GM23338 (cell line): ENCODE data around the gene ARHGEF17. TPM values are rescaled to one million over a fixed set of nuclear protein-coding genes. Genes with fewer than 3 reads are reported as not detected.

Experiments
- ATAC-seq: fragments of 200-7000 bp; cut with Tn5 transposase; 3 replicates; pipeline ENCODE4 v1.9.1; 2020
- DNase-seq: peaks from one replicate; pipeline ENCODE4 v3.0.0-alpha.2; 2015; ENCODE audit warnings: low spot score
- H2AFZ ChIP-seq: fragments of 200-600 bp; sonication (generic); 2 replicates; pipeline ENCODE4 v1.8.0; 2016; ENCODE audit warnings: antibody characterized with exemption, mild to moderate bottlenecking, moderate library complexity
- H3F3A ChIP-seq: fragments of 200-600 bp; sonication (generic); replicated peaks from 2 replicates; pipeline ENCODE4 v1.8.0; 2017; ENCODE audit warnings: antibody characterized with exemption, mixed run types, low read depth
- H3K27ac ChIP-seq: fragments of 200-600 bp; sonication (generic); 2 replicates; pipeline ENCODE4 v1.6.1; 2016; ENCODE audit warnings: low read depth
- H3K27me3 ChIP-seq: fragments of 200-600 bp; sonication (generic); 2 replicates; pipeline ENCODE4 v1.8.0; 2016; ENCODE audit warnings: mild to moderate bottlenecking, mixed run types, moderate library complexity; ENCODE audit not compliant: insufficient read depth
- H3K36me3 ChIP-seq: fragments of 200-600 bp; sonication (generic); 2 replicates; pipeline ENCODE4 v1.8.0; 2016; ENCODE audit warnings: mild to moderate bottlenecking; ENCODE audit not compliant: insufficient read depth
- H3K4me1 ChIP-seq: fragments of 200-600 bp; sonication (generic); 2 replicates; pipeline ENCODE4 v1.8.0; 2016; ENCODE audit warnings: mild to moderate bottlenecking, moderate library complexity; ENCODE audit not compliant: insufficient read depth
- H3K4me2 ChIP-seq: fragments of 200-600 bp; sonication (generic); 2 replicates; pipeline ENCODE4 v1.7.1; 2017; ENCODE audit warnings: mixed run types
- H3K4me3 ChIP-seq: fragments of 200-600 bp; sonication (generic); 2 replicates; pipeline ENCODE4 v1.6.1; 2016; ENCODE audit warnings: mixed run types
- H3K79me2 ChIP-seq: fragments of 200-600 bp; sonication (generic); replicated peaks from 2 replicates; pipeline ENCODE4 v1.8.0; 2017; ENCODE audit warnings: mild to moderate bottlenecking; ENCODE audit not compliant: insufficient read depth
- H3K9me2 ChIP-seq: fragments of 200-600 bp; sonication (generic); 2 replicates; pipeline ENCODE4 v1.8.0; 2017; ENCODE audit not compliant: insufficient read depth
- H4K20me1 ChIP-seq: fragments of 200-600 bp; sonication (generic); replicated peaks from 2 replicates; pipeline ENCODE4 v1.8.0; 2017; ENCODE audit warnings: mild to moderate bottlenecking; ENCODE audit not compliant: insufficient read depth
- H3K27ac Mint-ChIP-seq: 2 replicates; pipeline ENCODE4 v1.8.0; 2020; ENCODE audit warnings: inconsistent platforms, mild to moderate bottlenecking, moderate library complexity, mixed read lengths
- H3K27me3 Mint-ChIP-seq: 3 replicates; pipeline ENCODE4 v1.8.0; 2022; ENCODE audit warnings: low read depth, mild to moderate bottlenecking, moderate library complexity, mixed read lengths, inconsistent platforms; ENCODE audit not compliant: insufficient read depth, poor library complexity
- H3K36me3 Mint-ChIP-seq: 3 replicates; pipeline ENCODE4 v1.8.0; 2021; ENCODE audit warnings: low read depth, mild to moderate bottlenecking, inconsistent platforms, moderate library complexity, mixed read lengths
- H3K4me1 Mint-ChIP-seq: 3 replicates; pipeline ENCODE4 v1.8.0; 2020; ENCODE audit warnings: mild to moderate bottlenecking, inconsistent platforms, mixed read lengths
- H3K4me3 Mint-ChIP-seq: 3 replicates; pipeline ENCODE4 v1.8.0; 2021; ENCODE audit warnings: moderate library complexity, mild to moderate bottlenecking, inconsistent platforms, mixed read lengths
- H3K9me3 Mint-ChIP-seq: 3 replicates; pipeline ENCODE4 v1.8.0; 2020; ENCODE audit warnings: moderate library complexity, mild to moderate bottlenecking, inconsistent platforms, mixed read lengths
- CREB1 ChIP-seq: fragments of 250-450 bp; sonication (Bioruptor Pico); IDR thresholded peaks from 2 replicates; pipeline ENCODE4 v1.5.0; 2020; ENCODE audit warnings: low read depth, mild to moderate bottlenecking, moderate library complexity
- POLR2AphosphoS5 ChIP-seq: IDR thresholded peaks from 2 replicates; pipeline ENCODE4 v1.6.1; 2016; ENCODE audit warnings: antibody characterized with exemption, low read depth
- STAT1 ChIP-seq: IDR thresholded peaks from one replicate; pipeline ENCODE4 v1.6.1; 2016; ENCODE audit warnings: antibody characterized with exemption; ENCODE audit not compliant: unreplicated experiment
- ZNF114 ChIP-seq: fragments of 250-450 bp; sonication (Bioruptor Pico); IDR thresholded peaks from 2 replicates; pipeline ENCODE4 v1.5.0; 2020; ENCODE audit warnings: mild to moderate bottlenecking, moderate library complexity
- polyA plus RNA-seq: library from polyadenylated mRNA; unstranded; fragments of >200 nt; fragmentation: Nextera tagmentation; extraction: Ambion mirVana; gene quantifications from 2 replicates; pipeline ENCODE4 v1.2.1, GENCODE V29; 2016
- total RNA-seq: library from RNA; depleted of rRNA; stranded (reverse); fragments of >200 nt; shearing (Covaris generic); gene quantifications from 2 replicates; pipeline ENCODE4 v1.2.3, GENCODE V29; 2014
- TF ChIP-seq, protein P1 (sequence below): IDR thresholded peaks from one replicate; pipeline ENCODE4 v1.6.1; 2018; ENCODE audit warnings: antibody characterized with exemption; ENCODE audit not compliant: unreplicated experiment
- TF ChIP-seq, protein P2 (sequence below), 2 experiments: fragments of 200-600 bp in 1 of 2; sonication (generic) in 1 of 2; conservative IDR thresholded peaks; 2 replicates each; pipeline versions ENCODE4 v1.5.1 to v1.6.1; 2016 to 2017; ENCODE audit warnings: antibody characterized with exemption in 2 of 2, low read depth in 2 of 2, mild to moderate bottlenecking in 2 of 2, moderate library complexity in 1 of 2
- TF ChIP-seq, protein P3 (sequence below): IDR thresholded peaks from 2 replicates; pipeline ENCODE4 v1.6.1; 2016; ENCODE audit warnings: antibody characterized with exemption
- TF ChIP-seq, protein P4 (sequence below): fragments of 250-450 bp; sonication (Bioruptor Pico); IDR thresholded peaks from 2 replicates; pipeline ENCODE4 v1.5.0; 2020; ENCODE audit warnings: mild to moderate bottlenecking, moderate library complexity

The ARHGEF17 gene
- total and polyA plus RNA-seq, 2 experiments from 2014 or later = 2.9 to 15.0 TPM

DNA sequence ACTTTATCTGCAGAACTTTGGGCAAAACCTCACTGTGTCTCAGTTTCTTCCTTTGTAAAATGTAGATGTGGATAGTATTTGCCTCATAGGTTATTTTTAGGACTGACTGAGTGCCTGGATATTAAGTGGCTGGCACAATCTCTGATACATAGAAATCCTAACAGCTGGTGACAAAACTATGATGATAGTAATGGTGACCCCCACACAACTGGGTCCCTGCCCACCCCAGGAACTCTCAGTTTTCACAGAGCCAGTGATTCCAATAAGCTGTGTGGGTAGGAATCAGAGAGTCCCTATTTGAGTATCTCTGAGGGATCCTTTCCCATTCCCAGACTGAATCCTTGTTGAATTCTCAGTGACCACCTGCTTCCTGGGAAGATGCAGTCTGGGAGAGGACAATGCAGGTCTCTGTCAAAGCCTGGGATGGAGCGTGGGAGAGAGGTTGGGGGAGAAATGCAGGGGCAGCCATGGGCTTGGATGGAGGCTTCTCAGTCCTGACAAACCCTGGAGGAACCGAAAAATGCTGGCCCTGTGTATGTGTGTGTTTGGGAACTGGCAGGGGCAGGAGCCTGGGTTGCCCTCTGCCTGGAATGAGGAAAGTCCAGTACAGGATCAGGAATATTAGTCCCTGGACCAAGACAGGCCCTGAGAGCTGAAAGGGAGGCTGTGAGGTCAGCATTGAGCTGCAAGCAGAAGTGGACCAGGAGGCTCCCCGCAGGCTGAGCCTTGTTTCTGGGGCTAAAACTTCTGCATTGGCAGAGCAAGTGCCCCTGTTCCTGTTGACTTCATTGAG is 42.0 kb upstream of the ARHGEF17 start:
- Histone ChIP-seq H3F3A (no peaks in the 10 kb centered on the region), H3K79me2 (no peaks in the 10 kb centered on the region), H3K27me3 (peaks cover 24% of the 10 kb centered on the region), H2AFZ (no peak overlapping the region), H3K4me1 (peaks cover 3% of the 10 kb centered on the region; the same call in 1 of the 2 replicates), H4K20me1 (no peaks in the 10 kb centered on the region), H3K4me3 (no peak overlapping the region), H3K36me3 (no peaks in the 10 kb centered on the region), H3K9me2 (no peaks in the 10 kb centered on the region), H3K4me2 (no peak overlapping the region), H3K27ac (no peak overlapping the region)
- no peak for ATAC-seq
- no peaks in the 10 kb centered on the region for H3K36me3 Mint-ChIP-seq
- DNase-seq = no peak
- H3K27me3 Mint-ChIP-seq = peaks cover 13% of the 10 kb centered on the region
- peaks cover 29% of the 10 kb centered on the region for H3K4me1 Mint-ChIP-seq
- no peaks in the 10 kb centered on the region for H3K9me3 Mint-ChIP-seq
- no peak overlapping the region for H3K27ac Mint-ChIP-seq
- no peak for TF ChIP-seq ZNF114 (CRISPR knock-in tag)
- TF ChIP-seq, protein P1, sequence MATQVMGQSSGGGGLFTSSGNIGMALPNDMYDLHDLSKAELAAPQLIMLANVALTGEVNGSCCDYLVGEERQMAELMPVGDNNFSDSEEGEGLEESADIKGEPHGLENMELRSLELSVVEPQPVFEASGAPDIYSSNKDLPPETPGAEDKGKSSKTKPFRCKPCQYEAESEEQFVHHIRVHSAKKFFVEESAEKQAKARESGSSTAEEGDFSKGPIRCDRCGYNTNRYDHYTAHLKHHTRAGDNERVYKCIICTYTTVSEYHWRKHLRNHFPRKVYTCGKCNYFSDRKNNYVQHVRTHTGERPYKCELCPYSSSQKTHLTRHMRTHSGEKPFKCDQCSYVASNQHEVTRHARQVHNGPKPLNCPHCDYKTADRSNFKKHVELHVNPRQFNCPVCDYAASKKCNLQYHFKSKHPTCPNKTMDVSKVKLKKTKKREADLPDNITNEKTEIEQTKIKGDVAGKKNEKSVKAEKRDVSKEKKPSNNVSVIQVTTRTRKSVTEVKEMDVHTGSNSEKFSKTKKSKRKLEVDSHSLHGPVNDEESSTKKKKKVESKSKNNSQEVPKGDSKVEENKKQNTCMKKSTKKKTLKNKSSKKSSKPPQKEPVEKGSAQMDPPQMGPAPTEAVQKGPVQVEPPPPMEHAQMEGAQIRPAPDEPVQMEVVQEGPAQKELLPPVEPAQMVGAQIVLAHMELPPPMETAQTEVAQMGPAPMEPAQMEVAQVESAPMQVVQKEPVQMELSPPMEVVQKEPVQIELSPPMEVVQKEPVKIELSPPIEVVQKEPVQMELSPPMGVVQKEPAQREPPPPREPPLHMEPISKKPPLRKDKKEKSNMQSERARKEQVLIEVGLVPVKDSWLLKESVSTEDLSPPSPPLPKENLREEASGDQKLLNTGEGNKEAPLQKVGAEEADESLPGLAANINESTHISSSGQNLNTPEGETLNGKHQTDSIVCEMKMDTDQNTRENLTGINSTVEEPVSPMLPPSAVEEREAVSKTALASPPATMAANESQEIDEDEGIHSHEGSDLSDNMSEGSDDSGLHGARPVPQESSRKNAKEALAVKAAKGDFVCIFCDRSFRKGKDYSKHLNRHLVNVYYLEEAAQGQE = no peak
- TF ChIP-seq, protein P2, sequence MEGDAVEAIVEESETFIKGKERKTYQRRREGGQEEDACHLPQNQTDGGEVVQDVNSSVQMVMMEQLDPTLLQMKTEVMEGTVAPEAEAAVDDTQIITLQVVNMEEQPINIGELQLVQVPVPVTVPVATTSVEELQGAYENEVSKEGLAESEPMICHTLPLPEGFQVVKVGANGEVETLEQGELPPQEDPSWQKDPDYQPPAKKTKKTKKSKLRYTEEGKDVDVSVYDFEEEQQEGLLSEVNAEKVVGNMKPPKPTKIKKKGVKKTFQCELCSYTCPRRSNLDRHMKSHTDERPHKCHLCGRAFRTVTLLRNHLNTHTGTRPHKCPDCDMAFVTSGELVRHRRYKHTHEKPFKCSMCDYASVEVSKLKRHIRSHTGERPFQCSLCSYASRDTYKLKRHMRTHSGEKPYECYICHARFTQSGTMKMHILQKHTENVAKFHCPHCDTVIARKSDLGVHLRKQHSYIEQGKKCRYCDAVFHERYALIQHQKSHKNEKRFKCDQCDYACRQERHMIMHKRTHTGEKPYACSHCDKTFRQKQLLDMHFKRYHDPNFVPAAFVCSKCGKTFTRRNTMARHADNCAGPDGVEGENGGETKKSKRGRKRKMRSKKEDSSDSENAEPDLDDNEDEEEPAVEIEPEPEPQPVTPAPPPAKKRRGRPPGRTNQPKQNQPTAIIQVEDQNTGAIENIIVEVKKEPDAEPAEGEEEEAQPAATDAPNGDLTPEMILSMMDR (conservative IDR thresholded peaks at IDR 0.05; ENCODE audit: low read depth in 2 of 2) = no peak
- TF ChIP-seq, protein P3, sequence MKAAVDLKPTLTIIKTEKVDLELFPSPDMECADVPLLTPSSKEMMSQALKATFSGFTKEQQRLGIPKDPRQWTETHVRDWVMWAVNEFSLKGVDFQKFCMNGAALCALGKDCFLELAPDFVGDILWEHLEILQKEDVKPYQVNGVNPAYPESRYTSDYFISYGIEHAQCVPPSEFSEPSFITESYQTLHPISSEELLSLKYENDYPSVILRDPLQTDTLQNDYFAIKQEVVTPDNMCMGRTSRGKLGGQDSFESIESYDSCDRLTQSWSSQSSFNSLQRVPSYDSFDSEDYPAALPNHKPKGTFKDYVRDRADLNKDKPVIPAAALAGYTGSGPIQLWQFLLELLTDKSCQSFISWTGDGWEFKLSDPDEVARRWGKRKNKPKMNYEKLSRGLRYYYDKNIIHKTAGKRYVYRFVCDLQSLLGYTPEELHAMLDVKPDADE = no peak
- H3K4me3 Mint-ChIP-seq = no peak overlapping the region

DNA sequence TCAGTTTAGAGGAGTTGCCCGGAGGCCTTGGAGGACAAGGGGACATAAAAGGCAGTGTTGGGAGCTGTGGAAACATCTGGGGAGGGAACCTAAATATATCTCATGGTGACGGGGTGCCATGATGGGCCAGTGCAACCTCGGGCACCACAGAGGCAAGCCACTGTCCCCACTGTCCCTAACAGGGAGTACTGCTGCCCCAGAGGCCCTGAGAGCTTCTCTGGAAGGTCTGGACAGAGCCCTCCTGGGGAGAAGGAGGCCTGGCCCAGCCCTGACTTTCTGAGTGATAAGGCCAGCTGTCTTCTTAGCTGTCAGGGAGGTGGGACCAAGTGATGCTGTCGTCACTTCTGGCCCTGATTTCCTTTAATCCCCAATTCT is 41.4 kb upstream of the ARHGEF17 start:
- H3K4me2 ChIP-seq = no peak overlapping the region
- no peaks in the 10 kb centered on the region for H3K9me2 ChIP-seq
- Mint-ChIP-seq H3K9me3 (no peaks in the 10 kb centered on the region), H3K27ac (no peak overlapping the region), H3K27me3 (peaks cover 13% of the 10 kb centered on the region), H3K4me1 (peaks cover 34% of the 10 kb centered on the region), H3K4me3 (no peak overlapping the region), H3K36me3 (no peaks in the 10 kb centered on the region)
- peaks cover 3% of the 10 kb centered on the region; the same call in 1 of the 2 replicates for H3K4me1 ChIP-seq
- H3K4me3 ChIP-seq = no peak overlapping the region
- H3K79me2 ChIP-seq = no peaks in the 10 kb centered on the region
- H3F3A ChIP-seq = no peaks in the 10 kb centered on the region
- peaks cover 24% of the 10 kb centered on the region for H3K27me3 ChIP-seq
- no peak for DNase-seq
- H3K27ac ChIP-seq = no peak overlapping the region
- no peaks in the 10 kb centered on the region for H4K20me1 ChIP-seq
- ATAC-seq = no peak
- no peak overlapping the region for H2AFZ ChIP-seq
- H3K36me3 ChIP-seq = no peaks in the 10 kb centered on the region
- TF ChIP-seq CREB1 (CRISPR knock-in tag) = no peak
- TF ChIP-seq POLR2AphosphoS5 = no peak
- TF ChIP-seq, protein P4, sequence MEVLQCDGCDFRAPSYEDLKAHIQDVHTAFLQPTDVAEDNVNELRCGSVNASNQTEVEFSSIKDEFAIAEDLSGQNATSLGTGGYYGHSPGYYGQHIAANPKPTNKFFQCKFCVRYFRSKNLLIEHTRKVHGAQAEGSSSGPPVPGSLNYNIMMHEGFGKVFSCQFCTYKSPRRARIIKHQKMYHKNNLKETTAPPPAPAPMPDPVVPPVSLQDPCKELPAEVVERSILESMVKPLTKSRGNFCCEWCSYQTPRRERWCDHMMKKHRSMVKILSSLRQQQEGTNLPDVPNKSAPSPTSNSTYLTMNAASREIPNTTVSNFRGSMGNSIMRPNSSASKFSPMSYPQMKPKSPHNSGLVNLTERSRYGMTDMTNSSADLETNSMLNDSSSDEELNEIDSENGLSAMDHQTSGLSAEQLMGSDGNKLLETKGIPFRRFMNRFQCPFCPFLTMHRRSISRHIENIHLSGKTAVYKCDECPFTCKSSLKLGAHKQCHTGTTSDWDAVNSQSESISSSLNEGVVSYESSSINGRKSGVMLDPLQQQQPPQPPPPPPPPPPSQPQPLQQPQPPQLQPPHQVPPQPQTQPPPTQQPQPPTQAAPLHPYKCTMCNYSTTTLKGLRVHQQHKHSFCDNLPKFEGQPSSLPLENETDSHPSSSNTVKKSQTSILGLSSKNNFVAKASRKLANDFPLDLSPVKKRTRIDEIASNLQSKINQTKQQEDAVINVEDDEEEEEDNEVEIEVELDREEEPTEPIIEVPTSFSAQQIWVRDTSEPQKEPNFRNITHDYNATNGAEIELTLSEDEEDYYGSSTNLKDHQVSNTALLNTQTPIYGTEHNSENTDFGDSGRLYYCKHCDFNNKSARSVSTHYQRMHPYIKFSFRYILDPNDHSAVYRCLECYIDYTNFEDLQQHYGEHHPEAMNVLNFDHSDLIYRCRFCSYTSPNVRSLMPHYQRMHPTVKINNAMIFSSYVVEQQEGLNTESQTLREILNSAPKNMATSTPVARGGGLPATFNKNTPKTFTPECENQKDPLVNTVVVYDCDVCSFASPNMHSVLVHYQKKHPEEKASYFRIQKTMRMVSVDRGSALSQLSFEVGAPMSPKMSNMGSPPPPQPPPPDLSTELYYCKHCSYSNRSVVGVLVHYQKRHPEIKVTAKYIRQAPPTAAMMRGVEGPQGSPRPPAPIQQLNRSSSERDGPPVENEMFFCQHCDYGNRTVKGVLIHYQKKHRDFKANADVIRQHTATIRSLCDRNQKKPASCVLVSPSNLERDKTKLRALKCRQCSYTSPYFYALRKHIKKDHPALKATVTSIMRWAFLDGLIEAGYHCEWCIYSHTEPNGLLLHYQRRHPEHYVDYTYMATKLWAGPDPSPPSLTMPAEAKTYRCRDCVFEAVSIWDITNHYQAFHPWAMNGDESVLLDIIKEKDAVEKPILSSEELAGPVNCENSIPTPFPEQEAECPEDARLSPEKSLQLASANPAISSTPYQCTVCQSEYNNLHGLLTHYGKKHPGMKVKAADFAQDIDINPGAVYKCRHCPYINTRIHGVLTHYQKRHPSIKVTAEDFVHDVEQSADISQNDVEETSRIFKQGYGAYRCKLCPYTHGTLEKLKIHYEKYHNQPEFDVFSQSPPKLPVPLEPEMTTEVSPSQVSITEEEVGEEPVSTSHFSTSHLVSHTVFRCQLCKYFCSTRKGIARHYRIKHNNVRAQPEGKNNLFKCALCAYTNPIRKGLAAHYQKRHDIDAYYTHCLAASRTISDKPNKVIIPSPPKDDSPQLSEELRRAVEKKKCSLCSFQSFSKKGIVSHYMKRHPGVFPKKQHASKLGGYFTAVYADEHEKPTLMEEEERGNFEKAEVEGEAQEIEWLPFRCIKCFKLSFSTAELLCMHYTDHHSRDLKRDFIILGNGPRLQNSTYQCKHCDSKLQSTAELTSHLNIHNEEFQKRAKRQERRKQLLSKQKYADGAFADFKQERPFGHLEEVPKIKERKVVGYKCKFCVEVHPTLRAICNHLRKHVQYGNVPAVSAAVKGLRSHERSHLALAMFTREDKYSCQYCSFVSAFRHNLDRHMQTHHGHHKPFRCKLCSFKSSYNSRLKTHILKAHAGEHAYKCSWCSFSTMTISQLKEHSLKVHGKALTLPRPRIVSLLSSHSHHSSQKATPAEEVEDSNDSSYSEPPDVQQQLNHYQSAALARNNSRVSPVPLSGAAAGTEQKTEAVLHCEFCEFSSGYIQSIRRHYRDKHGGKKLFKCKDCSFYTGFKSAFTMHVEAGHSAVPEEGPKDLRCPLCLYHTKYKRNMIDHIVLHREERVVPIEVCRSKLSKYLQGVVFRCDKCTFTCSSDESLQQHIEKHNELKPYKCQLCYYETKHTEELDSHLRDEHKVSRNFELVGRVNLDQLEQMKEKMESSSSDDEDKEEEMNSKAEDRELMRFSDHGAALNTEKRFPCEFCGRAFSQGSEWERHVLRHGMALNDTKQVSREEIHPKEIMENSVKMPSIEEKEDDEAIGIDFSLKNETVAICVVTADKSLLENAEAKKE = no peak
- TF ChIP-seq STAT1 = no peak
- no peak for TF ChIP-seq ZNF114 (CRISPR knock-in tag)
